ENCODE results near the gene RAB19.
"Not testable (repeated sequence)": the region's sequence is repeated elsewhere in the genome, so short reads cannot be mapped to it uniquely, and the experiment has no call there.

RAB19 gene

GRCh38 chr7:140417456-140418155, 13.7 kb downstream of the RAB19 start:
- no peaks in the 10 kb centered on the region for H3K36me3 ChIP-seq (ENCODE audit: insufficient read depth, low read length)
- no peak overlapping the region for H2AFZ ChIP-seq (ENCODE audit: low read depth, low read length)
- H3K27me3 ChIP-seq (ENCODE audit: insufficient read depth, low read length) = no peaks in the 10 kb centered on the region
- H3K9me3 ChIP-seq (ENCODE audit: low read length) = no peaks in the 10 kb centered on the region
- H3K4me1 ChIP-seq (ENCODE audit: insufficient read depth, low read length) = no peaks in the 10 kb centered on the region
- H3K4me3 ChIP-seq (ENCODE audit: low read length) = no peak overlapping the region

DNA sequence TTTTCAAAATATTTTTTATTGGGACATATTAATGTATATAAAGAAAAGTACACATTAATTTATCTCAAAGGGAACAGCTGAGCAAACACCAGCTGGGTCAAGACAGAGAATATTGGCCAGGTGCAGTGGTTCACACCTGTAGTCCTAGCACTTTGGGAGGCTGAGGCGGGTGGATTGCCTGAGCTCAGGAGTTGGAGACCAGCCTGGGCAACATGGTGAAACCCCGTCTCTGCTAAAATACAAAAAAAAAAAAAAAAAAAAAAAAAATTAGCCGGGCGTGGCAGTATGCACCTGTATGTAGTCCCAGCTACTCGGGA, 14.3 kb downstream of the RAB19 start:
- H3K4me1 ChIP-seq (ENCODE audit: insufficient read depth, low read length); H3K9me3 ChIP-seq (ENCODE audit: low read length); H3K36me3 ChIP-seq (ENCODE audit: insufficient read depth, low read length); H3K27me3 ChIP-seq (ENCODE audit: insufficient read depth, low read length); H3K4me3 ChIP-seq (ENCODE audit: low read length); H2AFZ ChIP-seq (ENCODE audit: low read depth, low read length): not testable (repeated sequence)

GRCh38 chr7:140418653-140419052, 14.8 kb downstream of the RAB19 start:
- no peak overlapping the region for H3K4me3 ChIP-seq (ENCODE audit: low read length)
- no peak overlapping the region for H2AFZ ChIP-seq (ENCODE audit: low read depth, low read length)
- no peaks in the 10 kb centered on the region for H3K36me3 ChIP-seq (ENCODE audit: insufficient read depth, low read length)
- H3K9me3 ChIP-seq (ENCODE audit: low read length) = no peaks in the 10 kb centered on the region
- no peaks in the 10 kb centered on the region for H3K27me3 ChIP-seq (ENCODE audit: insufficient read depth, low read length)
- no peaks in the 10 kb centered on the region for H3K4me1 ChIP-seq (ENCODE audit: insufficient read depth, low read length)

GRCh38 chr7:140421521-140421920, 17.7 kb downstream of the RAB19 start:
- H3K36me3 ChIP-seq (ENCODE audit: insufficient read depth, low read length) = no peaks in the 10 kb centered on the region
- no peak overlapping the region for H2AFZ ChIP-seq (ENCODE audit: low read depth, low read length)
- no peaks in the 10 kb centered on the region for H3K4me1 ChIP-seq (ENCODE audit: insufficient read depth, low read length)
- H3K4me3 ChIP-seq (ENCODE audit: low read length) = no peak overlapping the region
- H3K27me3 ChIP-seq (ENCODE audit: insufficient read depth, low read length) = no peaks in the 10 kb centered on the region
- no peaks in the 10 kb centered on the region for H3K9me3 ChIP-seq (ENCODE audit: low read length)

DNA sequence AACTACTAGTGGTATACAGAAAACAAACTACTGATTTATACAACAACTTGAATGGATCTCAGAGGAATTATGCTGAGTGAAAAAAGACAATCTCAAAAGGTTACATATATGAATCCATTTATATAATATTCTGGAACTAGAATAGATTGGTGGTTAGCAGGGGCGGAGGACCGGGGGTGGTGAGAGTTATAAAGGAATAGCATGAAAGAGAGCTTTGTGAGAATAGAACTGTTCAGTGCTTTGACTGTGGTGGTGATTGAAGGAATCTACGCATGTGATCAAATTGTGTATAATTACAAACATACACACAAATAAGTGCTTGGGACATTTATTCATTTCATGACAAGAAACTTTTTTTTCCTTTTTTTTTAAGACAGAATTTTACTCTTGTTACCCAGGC, 19.6 kb downstream of the RAB19 start:
- H3K36me3 ChIP-seq (ENCODE audit: insufficient read depth, low read length) = no peaks in the 10 kb centered on the region
- H2AFZ ChIP-seq (ENCODE audit: low read depth, low read length) = no peak overlapping the region
- no peaks in the 10 kb centered on the region for H3K9me3 ChIP-seq (ENCODE audit: low read length)
- no peaks in the 10 kb centered on the region for H3K27me3 ChIP-seq (ENCODE audit: insufficient read depth, low read length)
- H3K4me3 ChIP-seq (ENCODE audit: low read length) = no peak overlapping the region
- H3K4me1 ChIP-seq (ENCODE audit: insufficient read depth, low read length) = no peaks in the 10 kb centered on the region

DNA sequence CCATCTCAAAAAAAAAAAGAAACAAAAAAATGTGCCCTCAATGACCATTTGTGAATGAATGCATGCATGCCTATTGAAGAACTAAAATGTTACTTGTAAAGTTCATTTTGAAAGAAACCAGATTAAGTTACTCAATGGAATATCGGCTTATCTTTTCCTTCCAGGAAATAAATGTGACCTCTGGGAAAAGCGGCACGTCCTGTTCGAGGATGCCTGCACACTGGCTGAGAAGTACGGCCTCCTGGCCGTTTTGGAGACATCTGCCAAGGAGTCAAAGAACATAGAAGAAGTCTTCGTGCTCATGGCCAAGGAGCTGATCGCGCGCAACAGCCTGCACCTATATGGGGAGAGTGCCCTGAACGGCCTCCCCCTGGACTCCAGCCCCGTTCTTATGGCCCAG, 21.9 kb downstream of the RAB19 start:
- Histone ChIP-seq H3K36me3 (ENCODE audit: insufficient read depth, low read length) (no peaks in the 10 kb centered on the region), H3K27me3 (ENCODE audit: insufficient read depth, low read length) (no peaks in the 10 kb centered on the region), H3K4me1 (ENCODE audit: insufficient read depth, low read length) (no peaks in the 10 kb centered on the region), H3K9me3 (ENCODE audit: low read length) (peaks cover 2% of the 10 kb centered on the region), H3K4me3 (ENCODE audit: low read length) (no peak overlapping the region), H2AFZ (ENCODE audit: low read depth, low read length) (no peak overlapping the region)

- Histone ChIP-seq H3K36me3 (ENCODE audit: insufficient read depth, low read length) (no peaks in the 10 kb centered on the region), H2AFZ (ENCODE audit: low read depth, low read length) (no peak overlapping the region), H3K9me3 (ENCODE audit: low read length) (peaks cover 3% of the 10 kb centered on the region), H3K27me3 (ENCODE audit: insufficient read depth, low read length) (no peaks in the 10 kb centered on the region), H3K4me1 (ENCODE audit: insufficient read depth, low read length) (no peaks in the 10 kb centered on the region), H3K4me3 (ENCODE audit: low read length) (no peak overlapping the region)
Measured at GRCh38 chr7:140426130-140426529, 22.3 kb downstream of the RAB19 start.

DNA sequence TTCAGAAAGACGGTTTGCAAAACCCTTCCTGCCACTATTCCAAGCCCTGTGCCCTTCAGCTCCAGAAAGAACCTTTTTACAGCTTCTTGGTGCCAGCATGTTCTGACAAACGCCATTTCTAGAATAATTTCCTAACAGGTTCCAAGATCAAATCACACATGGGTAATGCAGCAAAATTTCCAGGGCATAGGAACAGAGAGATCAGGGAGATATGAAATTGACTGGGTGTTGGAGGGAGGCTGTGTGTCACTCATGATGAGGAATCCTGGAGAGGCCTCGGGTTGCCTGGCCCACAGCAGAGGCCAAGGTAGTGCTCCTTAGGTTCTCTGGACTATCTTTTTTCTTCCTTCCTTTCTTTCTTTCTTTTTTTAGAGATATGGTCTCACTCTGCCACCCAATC, 29.5 kb downstream of the RAB19 start:
- no peak overlapping the region for H3K4me3 ChIP-seq (ENCODE audit: low read length)
- no peaks in the 10 kb centered on the region for H3K36me3 ChIP-seq (ENCODE audit: insufficient read depth, low read length)
- no peaks in the 10 kb centered on the region for H3K4me1 ChIP-seq (ENCODE audit: insufficient read depth, low read length)
- H2AFZ ChIP-seq (ENCODE audit: low read depth, low read length) = no peak overlapping the region
- no peaks in the 10 kb centered on the region for H3K27me3 ChIP-seq (ENCODE audit: insufficient read depth, low read length)
- peaks cover 4% of the 10 kb centered on the region for H3K9me3 ChIP-seq (ENCODE audit: low read length)

DNA sequence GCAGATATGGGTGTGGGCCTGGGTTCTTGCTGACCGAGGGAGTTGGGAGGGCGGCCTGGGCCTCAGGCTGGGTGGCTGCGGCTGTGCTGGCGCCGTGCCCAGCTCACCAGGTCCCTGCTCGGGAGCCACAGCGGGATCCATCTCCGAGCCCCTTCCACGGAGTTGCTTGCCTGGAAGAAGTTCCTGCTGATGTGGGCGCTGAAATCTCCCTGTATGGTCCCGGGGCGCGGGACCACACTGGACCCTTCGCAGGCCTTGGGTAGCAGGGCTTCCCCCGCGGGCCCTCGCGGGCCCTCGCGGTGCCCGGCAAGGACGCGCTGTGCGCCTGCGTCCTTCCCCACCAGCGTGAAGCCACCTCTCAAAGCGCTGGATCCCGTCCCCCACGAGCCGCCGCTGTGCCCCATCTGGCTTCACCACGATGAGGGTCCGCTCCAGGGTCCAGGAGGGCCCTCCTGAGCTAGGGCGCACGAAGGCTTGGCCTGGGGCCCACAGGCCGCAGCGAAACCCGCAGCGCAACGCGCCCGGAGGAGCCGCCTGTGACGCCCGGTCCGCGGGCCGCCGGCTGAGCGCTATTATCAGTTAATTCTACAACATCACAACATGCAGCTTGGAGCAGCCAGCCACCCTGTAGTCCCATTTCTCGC, 31.5 kb downstream of the RAB19 start:
- peaks cover 4% of the 10 kb centered on the region for H3K9me3 ChIP-seq (ENCODE audit: low read length)
- no peaks in the 10 kb centered on the region for H3K36me3 ChIP-seq (ENCODE audit: insufficient read depth, low read length)
- H3K27me3 ChIP-seq (ENCODE audit: insufficient read depth, low read length) = no peaks in the 10 kb centered on the region
- H3K4me1 ChIP-seq (ENCODE audit: insufficient read depth, low read length) = no peaks in the 10 kb centered on the region
- H2AFZ ChIP-seq (ENCODE audit: low read depth, low read length) = no peak overlapping the region
- no peak overlapping the region for H3K4me3 ChIP-seq (ENCODE audit: low read length)

DNA sequence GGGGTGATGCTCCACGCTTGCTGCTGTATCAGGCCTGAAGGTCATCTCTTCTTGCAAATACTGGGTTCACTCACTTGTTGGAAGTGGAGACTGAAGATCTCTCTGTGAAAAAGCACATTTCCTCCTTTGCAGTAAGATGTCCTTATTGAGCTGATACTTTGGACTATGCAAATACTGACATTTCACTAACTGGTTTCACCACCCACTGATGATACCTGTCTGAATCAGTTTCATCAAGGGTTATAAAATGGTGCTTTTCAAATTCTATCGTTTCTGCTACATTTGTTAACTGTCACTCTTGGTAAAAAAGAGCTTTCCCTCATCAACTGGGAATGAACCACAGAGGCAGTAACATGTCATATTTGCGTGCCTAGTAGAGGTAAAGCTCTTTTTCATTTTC, 35.5 kb downstream of the RAB19 start:
- no peaks in the 10 kb centered on the region for H3K27me3 ChIP-seq (ENCODE audit: insufficient read depth, low read length)
- H3K4me3 ChIP-seq (ENCODE audit: low read length) = no peak overlapping the region
- peaks cover 2% of the 10 kb centered on the region for H3K9me3 ChIP-seq (ENCODE audit: low read length)
- no peak overlapping the region for H2AFZ ChIP-seq (ENCODE audit: low read depth, low read length)
- no peaks in the 10 kb centered on the region for H3K4me1 ChIP-seq (ENCODE audit: insufficient read depth, low read length)
- H3K36me3 ChIP-seq (ENCODE audit: insufficient read depth, low read length) = no peaks in the 10 kb centered on the region

GRCh38 chr7:140440593-140440992, 36.7 kb downstream of the RAB19 start:
- H3K4me1 ChIP-seq (ENCODE audit: insufficient read depth, low read length) = no peaks in the 10 kb centered on the region
- no peaks in the 10 kb centered on the region for H3K36me3 ChIP-seq (ENCODE audit: insufficient read depth, low read length)
- no peaks in the 10 kb centered on the region for H3K27me3 ChIP-seq (ENCODE audit: insufficient read depth, low read length)
- no peaks in the 10 kb centered on the region for H3K9me3 ChIP-seq (ENCODE audit: low read length)
- H3K4me3 ChIP-seq (ENCODE audit: low read length) = no peak overlapping the region
- no peak overlapping the region for H2AFZ ChIP-seq (ENCODE audit: low read depth, low read length)

DNA sequence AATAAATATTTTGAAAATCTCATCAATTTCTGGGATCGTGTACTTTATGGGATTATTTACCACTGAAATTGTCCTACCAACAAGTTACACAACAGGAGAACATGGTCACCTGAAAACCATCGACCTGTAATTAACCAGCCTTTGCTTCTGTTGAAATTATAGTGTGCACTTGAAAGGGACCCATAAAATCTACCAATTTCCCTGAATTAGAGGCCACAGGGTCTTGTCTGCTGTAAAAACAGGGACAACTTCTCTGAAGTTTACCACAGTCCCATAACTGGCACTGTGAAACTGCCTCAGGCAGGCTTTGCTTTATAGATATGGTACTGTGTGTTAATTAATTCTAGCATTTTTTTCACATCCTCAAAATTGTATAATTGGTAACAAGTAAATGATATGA, 37.7 kb downstream of the RAB19 start:
- Histone ChIP-seq H3K36me3 (ENCODE audit: insufficient read depth, low read length) (no peaks in the 10 kb centered on the region), H3K4me1 (ENCODE audit: insufficient read depth, low read length) (no peaks in the 10 kb centered on the region), H3K27me3 (ENCODE audit: insufficient read depth, low read length) (no peaks in the 10 kb centered on the region), H2AFZ (ENCODE audit: low read depth, low read length) (no peak overlapping the region), H3K4me3 (ENCODE audit: low read length) (no peak overlapping the region), H3K9me3 (ENCODE audit: low read length) (peaks cover 1% of the 10 kb centered on the region)

DNA sequence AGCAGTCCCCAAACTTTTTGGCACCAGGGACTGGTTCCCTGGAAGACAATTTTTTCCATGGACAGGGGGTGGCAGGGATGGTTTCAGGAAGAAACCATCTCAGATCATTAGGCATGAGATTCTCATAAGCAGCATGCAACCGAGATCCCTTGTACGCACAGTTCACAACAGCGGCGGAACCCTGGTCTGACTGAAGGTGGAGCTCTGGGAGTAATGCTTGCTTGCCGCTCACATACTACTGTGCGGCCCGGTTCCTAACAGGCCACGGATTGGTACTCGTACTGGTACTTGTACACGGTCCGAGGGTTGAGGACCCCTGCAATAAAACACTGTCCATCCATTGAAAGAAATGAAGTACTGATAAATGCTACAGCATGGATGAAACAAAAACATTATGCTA, 42.6 kb downstream of the RAB19 start:
- H3K4me3 ChIP-seq (ENCODE audit: low read length) = no peak overlapping the region
- H2AFZ ChIP-seq (ENCODE audit: low read depth, low read length) = no peak overlapping the region
- peaks cover 2% of the 10 kb centered on the region for H3K9me3 ChIP-seq (ENCODE audit: low read length)

GRCh38 chr7:140447841-140448240, 44.0 kb downstream of the RAB19 start:
- Histone ChIP-seq H3K27me3 (ENCODE audit: insufficient read depth, low read length) (no peaks in the 10 kb centered on the region), H3K4me3 (ENCODE audit: low read length) (no peak overlapping the region), H2AFZ (ENCODE audit: low read depth, low read length) (no peak overlapping the region), H3K9me3 (ENCODE audit: low read length) (peaks cover 2% of the 10 kb centered on the region), H3K36me3 (ENCODE audit: insufficient read depth, low read length) (no peaks in the 10 kb centered on the region), H3K4me1 (ENCODE audit: insufficient read depth, low read length) (no peaks in the 10 kb centered on the region)

More for the DNA sequence above, 42.6 kb downstream of the RAB19 start:
- Histone ChIP-seq H3K27me3 (ENCODE audit: insufficient read depth, low read length) (no peaks in the 10 kb centered on the region), H3K36me3 (ENCODE audit: insufficient read depth, low read length) (no peaks in the 10 kb centered on the region), H3K4me1 (ENCODE audit: insufficient read depth, low read length) (no peaks in the 10 kb centered on the region)

Data from neuron (in vitro differentiated cells).